ENCODE results near the gene SLC36A1. TPM values are rescaled to one million over a fixed set of nuclear protein-coding genes. Genes with fewer than 3 reads are reported as not detected.
A peak's percentile ranks its signal among the peaks of the same experiment; 100 is the strongest.

SLC36A1 gene
- total RNA-seq, 6 donors from 2014 or later, result 9.5 to 49.2 (median 12.9) TPM

- 85 to 93% methylated on average over 2 of the region's 2 CpGs for WGBS, 2 donors
- Histone ChIP-seq H3K27ac (no peak overlapping the region), H3K9me3 (no peaks in the 10 kb centered on the region), H3K36me3 (peaks cover 0 to 10% (median 0%) of the 10 kb centered on the region in 4 donors), H3K27me3 (no peaks in the 10 kb centered on the region), H3K4me3 (no peak overlapping the region), H3K4me1 (peaks cover 0 to 13% (median under 1%) of the 10 kb centered on the region in 4 donors)
- no peak for DNase-seq
- no peak for ATAC-seq (ENCODE audit: low FRiP score in 2 of 2)
- TF ChIP-seq EP300 (IDR thresholded peaks at IDR 0.05) (no peak), POLR2AphosphoS5 (IDR thresholded peaks at IDR 0.05) (no peak), POLR2A (IDR thresholded peaks at IDR 0.05) (no peak)
- TF ChIP-seq, protein P1, sequence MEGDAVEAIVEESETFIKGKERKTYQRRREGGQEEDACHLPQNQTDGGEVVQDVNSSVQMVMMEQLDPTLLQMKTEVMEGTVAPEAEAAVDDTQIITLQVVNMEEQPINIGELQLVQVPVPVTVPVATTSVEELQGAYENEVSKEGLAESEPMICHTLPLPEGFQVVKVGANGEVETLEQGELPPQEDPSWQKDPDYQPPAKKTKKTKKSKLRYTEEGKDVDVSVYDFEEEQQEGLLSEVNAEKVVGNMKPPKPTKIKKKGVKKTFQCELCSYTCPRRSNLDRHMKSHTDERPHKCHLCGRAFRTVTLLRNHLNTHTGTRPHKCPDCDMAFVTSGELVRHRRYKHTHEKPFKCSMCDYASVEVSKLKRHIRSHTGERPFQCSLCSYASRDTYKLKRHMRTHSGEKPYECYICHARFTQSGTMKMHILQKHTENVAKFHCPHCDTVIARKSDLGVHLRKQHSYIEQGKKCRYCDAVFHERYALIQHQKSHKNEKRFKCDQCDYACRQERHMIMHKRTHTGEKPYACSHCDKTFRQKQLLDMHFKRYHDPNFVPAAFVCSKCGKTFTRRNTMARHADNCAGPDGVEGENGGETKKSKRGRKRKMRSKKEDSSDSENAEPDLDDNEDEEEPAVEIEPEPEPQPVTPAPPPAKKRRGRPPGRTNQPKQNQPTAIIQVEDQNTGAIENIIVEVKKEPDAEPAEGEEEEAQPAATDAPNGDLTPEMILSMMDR (IDR thresholded peaks at IDR 0.05), result no peak
These were observed 6.8 kb downstream of the SLC36A1 start for GRCh38 chr5:151454166-151454565.

DNA sequence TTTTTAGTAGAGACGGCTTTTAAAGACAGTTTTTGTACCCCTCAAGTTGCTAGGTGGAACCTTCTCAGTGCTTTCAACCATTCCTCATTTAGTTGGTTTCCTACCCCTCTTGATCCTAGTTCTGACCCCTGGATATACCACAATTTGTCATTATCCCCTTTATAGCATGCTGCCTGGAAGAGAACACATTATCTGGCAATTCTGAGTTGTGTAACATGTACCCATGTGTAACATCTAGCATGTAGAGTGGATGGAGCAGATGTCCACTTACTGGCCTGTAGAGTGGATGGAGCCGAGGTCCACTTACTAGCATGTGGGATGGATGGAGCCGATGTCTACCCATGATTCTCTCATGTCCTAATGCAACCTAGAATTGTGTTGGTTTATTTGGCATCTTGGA, 7.5 kb downstream of the SLC36A1 start:
- no peak overlapping the region for H3K27ac ChIP-seq
- H3K27me3 ChIP-seq, result no peaks in the 10 kb centered on the region
- no peak overlapping the region for H3K4me3 ChIP-seq
- H3K4me1 ChIP-seq, result peaks cover 0 to 5% (median 0%) of the 10 kb centered on the region in 4 donors
- 90 to 96% methylated on average over 3 of the region's 3 CpGs for WGBS, 2 donors
- no peaks in the 10 kb centered on the region for H3K9me3 ChIP-seq
- TF ChIP-seq, protein P1 (IDR thresholded peaks at IDR 0.05), result no peak
- TF ChIP-seq EP300 (IDR thresholded peaks at IDR 0.05) (no peak), POLR2A (IDR thresholded peaks at IDR 0.05) (no peak), POLR2AphosphoS5 (IDR thresholded peaks at IDR 0.05) (no peak)
- ATAC-seq (ENCODE audit: low FRiP score in 2 of 2) (no peak), DNase-seq (no peak)
- H3K36me3 ChIP-seq, result peaks cover 0 to 16% (median 2%) of the 10 kb centered on the region in 4 donors

GRCh38 chr5:151456321-151456940, 9.0 kb downstream of the SLC36A1 start:
- Histone ChIP-seq H3K27ac (no peak overlapping the region), H3K4me1 (no peaks in the 10 kb centered on the region), H3K27me3 (no peaks in the 10 kb centered on the region), H3K4me3 (no peak overlapping the region), H3K9me3 (no peaks in the 10 kb centered on the region), H3K36me3 (peaks cover 0 to 24% (median 3%) of the 10 kb centered on the region in 4 donors)
- no peak for ATAC-seq (ENCODE audit: low FRiP score in 2 of 2)
- TF ChIP-seq POLR2AphosphoS5 (IDR thresholded peaks at IDR 0.05), result no peak
- no peak for TF ChIP-seq POLR2A (IDR thresholded peaks at IDR 0.05)
- TF ChIP-seq, protein P1 (IDR thresholded peaks at IDR 0.05), result no peak
- TF ChIP-seq EP300 (IDR thresholded peaks at IDR 0.05), result no peak
- DNase-seq, result peak in 1 of 2 donors; percentile 6
- WGBS, 2 donors, result 73 to 77% methylated on average over 10 of the region's 10 CpGs

- Histone ChIP-seq H3K27ac (no peak overlapping the region), H3K36me3 (peaks cover 0 to 31% (median 3%) of the 10 kb centered on the region in 4 donors), H3K27me3 (no peaks in the 10 kb centered on the region), H3K4me1 (no peaks in the 10 kb centered on the region), H3K4me3 (no peak overlapping the region), H3K9me3 (no peaks in the 10 kb centered on the region)
- ATAC-seq (ENCODE audit: low FRiP score in 2 of 2) (no peak), DNase-seq (no peak)
- TF ChIP-seq POLR2AphosphoS5 (IDR thresholded peaks at IDR 0.05) (no peak), EP300 (IDR thresholded peaks at IDR 0.05) (no peak), POLR2A (IDR thresholded peaks at IDR 0.05) (no peak)
- TF ChIP-seq, protein P1 (IDR thresholded peaks at IDR 0.05), result no peak
- WGBS, 2 donors, result 40 to 82% methylated on average over 5 of the region's 5 CpGs
These were observed 10.9 kb downstream of the SLC36A1 start for GRCh38 chr5:151458314-151458713.
